ENCODE results near the gene FASTKD3. TPM values are rescaled to one million over a fixed set of nuclear protein-coding genes. Genes with fewer than 3 reads are reported as not detected.

The FASTKD3 gene
- total and polyA plus RNA-seq, 2 donors (not counting 3 experiments of a cell fraction or from before 2014, with no cell fraction given): 5.5 to 9.6 TPM

DNA sequence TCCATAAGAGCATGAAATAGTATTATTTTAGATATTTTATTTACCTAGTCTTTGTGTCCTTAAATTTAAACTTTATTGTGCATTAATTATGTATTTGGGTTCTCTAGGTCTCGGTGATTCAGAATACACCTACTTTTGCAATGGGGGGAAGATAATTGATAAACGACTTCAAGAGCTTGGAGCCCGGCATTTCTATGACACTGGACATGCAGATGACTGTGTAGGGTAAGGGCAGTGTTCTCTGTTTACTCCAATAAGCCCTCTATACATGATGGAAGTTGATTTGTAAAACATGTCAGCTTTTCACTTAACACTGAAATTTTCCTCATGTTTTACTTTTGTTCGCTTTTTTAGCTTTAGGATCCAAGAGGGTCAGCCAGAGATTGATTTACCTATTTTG is 6.3 kb upstream of the FASTKD3 start:
- Histone ChIP-seq H2AFZ (ENCODE audit: low read depth, low read length) (no peak overlapping the region), H3K27ac (ENCODE audit: insufficient read depth, low read depth, low read length) (no peak overlapping the region), H3K36me3 (ENCODE audit: control insufficient read depth in 2 of 2, extremely low read depth in 1 of 2, insufficient read depth in 2 of 2, low read length in 2 of 2) (peaks cover 13 to 15% of the 10 kb centered on the region in 2 experiments), H3K27me3 (ENCODE audit: control insufficient read depth in 2 of 2, insufficient read depth in 2 of 2, low read length in 2 of 2) (no peaks in the 10 kb centered on the region), H3K4me2 (ENCODE audit: insufficient read depth, low read length) (no peak overlapping the region), H3K9me3 (replicated peaks; ENCODE audit: control insufficient read depth, insufficient read depth, low read length) (no peaks in the 10 kb centered on the region), H3K9ac (replicated peaks; ENCODE audit: extremely low read depth, insufficient read depth, low read length) (no peak overlapping the region), H3K79me2 (ENCODE audit: control insufficient read depth, insufficient read depth, low read length) (peaks cover 42% of the 10 kb centered on the region), H4K20me1 (replicated peaks; ENCODE audit: control insufficient read depth, extremely low read depth, insufficient read depth, low read length) (no peaks in the 10 kb centered on the region), H3K4me3 (replicated peaks in 1 of 3; ENCODE audit: insufficient read depth in 1 of 3, low read depth in 1 of 3, low read length in 3 of 3) (no peak overlapping the region), H3K4me1 (ENCODE audit: control insufficient read depth, extremely low read depth, insufficient read depth, low read length) (peaks cover 6% of the 10 kb centered on the region), H3K9me1 (replicated peaks; ENCODE audit: control insufficient read depth, extremely low read depth, insufficient read depth, low read length) (no peaks in the 10 kb centered on the region)
- DNase-seq (ENCODE audit: low read depth, low spot score) (no peak), FAIRE-seq (no peak)
- TF ChIP-seq, protein P1, sequence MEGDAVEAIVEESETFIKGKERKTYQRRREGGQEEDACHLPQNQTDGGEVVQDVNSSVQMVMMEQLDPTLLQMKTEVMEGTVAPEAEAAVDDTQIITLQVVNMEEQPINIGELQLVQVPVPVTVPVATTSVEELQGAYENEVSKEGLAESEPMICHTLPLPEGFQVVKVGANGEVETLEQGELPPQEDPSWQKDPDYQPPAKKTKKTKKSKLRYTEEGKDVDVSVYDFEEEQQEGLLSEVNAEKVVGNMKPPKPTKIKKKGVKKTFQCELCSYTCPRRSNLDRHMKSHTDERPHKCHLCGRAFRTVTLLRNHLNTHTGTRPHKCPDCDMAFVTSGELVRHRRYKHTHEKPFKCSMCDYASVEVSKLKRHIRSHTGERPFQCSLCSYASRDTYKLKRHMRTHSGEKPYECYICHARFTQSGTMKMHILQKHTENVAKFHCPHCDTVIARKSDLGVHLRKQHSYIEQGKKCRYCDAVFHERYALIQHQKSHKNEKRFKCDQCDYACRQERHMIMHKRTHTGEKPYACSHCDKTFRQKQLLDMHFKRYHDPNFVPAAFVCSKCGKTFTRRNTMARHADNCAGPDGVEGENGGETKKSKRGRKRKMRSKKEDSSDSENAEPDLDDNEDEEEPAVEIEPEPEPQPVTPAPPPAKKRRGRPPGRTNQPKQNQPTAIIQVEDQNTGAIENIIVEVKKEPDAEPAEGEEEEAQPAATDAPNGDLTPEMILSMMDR (IDR thresholded peaks at IDR 0.05; ENCODE audit: extremely low read depth in 1 of 2, insufficient read depth in 1 of 2, low read depth in 1 of 2, low read length in 2 of 2): no peak
- TF ChIP-seq JUN (IDR thresholded peaks at IDR 0.05; ENCODE audit: borderline replicate concordance, insufficient read depth, insufficient read length, low read depth) (no peak), GATA2 (IDR thresholded peaks at IDR 0.05; ENCODE audit: insufficient read depth, insufficient read length, low read depth, low read length) (no peak), POLR2A (IDR thresholded peaks at IDR 0.05; ENCODE audit: low read depth, low read length) (no peak), POLR2AphosphoS5 (IDR thresholded peaks at IDR 0.05; ENCODE audit: insufficient read depth, low read depth, low read length) (no peak)
- TF ChIP-seq, protein P2, sequence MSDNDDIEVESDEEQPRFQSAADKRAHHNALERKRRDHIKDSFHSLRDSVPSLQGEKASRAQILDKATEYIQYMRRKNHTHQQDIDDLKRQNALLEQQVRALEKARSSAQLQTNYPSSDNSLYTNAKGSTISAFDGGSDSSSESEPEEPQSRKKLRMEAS (IDR thresholded peaks at IDR 0.05; ENCODE audit: insufficient read depth, insufficient read length): no peak
- ChIA-PET CTCF (interaction anchor here (0.9 to 2.3 kb wide), 3 partner anchors 10 to 21 kb away, joined by 3 to 16 read pairs (median 7); no protein-coding TSS in a partner anchor), POLR2A (no interaction called here)
- intact Hi-C loops (cut with micrococcal nuclease) (no loop called here), dilution Hi-C loops (cut with MboI; ENCODE audit: extremely low pct_ligation_motif_present, low sequenced_read_pairs) (no loop called here)
- no TSS peak for BruUV-seq (replicated peaks)
